Measurements from ENCODE around the gene UACA. TPM values are rescaled to one million over a fixed set of nuclear protein-coding genes. Genes with fewer than 3 reads are reported as not detected.

Gene UACA
- total and polyA plus RNA-seq, 7 donors = 19.1 to 51.0 (median 26.4) TPM

GRCh38 chr15:70778258-70779076 lies 15.1 kb upstream of the UACA start:
- H3K27me3 ChIP-seq = no peaks in the 10 kb centered on the region
- no peak for DNase-seq
- intact Hi-C loops (cut with DNase I) = no loop called here
- no peak for TF ChIP-seq POLR2AphosphoS5 (IDR thresholded peaks at IDR 0.05)
- no peaks in the 10 kb centered on the region for H3K9me3 ChIP-seq
- no peaks in the 10 kb centered on the region for H3K4me1 ChIP-seq
- WGBS, 2 donors = 63 to 72% methylated on average over 3 of the region's 3 CpGs
- H3K36me3 ChIP-seq = no peaks in the 10 kb centered on the region
- H3K27ac ChIP-seq = no peak overlapping the region
- H3K4me3 ChIP-seq = no peak overlapping the region

GRCh38 chr15:70777170-70777926 lies 14.0 kb upstream of the UACA start:
- intact Hi-C loops (cut with DNase I) = no loop called here
- H3K4me3 ChIP-seq = no peak overlapping the region
- DNase-seq = no peak
- WGBS, 2 donors = 75 to 87% methylated on average over 7 of the region's 7 CpGs
- H3K4me1 ChIP-seq = no peaks in the 10 kb centered on the region
- no peaks in the 10 kb centered on the region for H3K27me3 ChIP-seq
- H3K36me3 ChIP-seq = no peaks in the 10 kb centered on the region
- H3K27ac ChIP-seq = no peak overlapping the region
- no peaks in the 10 kb centered on the region for H3K9me3 ChIP-seq
- TF ChIP-seq CTCF (IDR thresholded peaks at IDR 0.05) (no peak), POLR2A (IDR thresholded peaks at IDR 0.05) (no peak), POLR2AphosphoS5 (IDR thresholded peaks at IDR 0.05) (no peak), EP300 (IDR thresholded peaks at IDR 0.05) (no peak)

- no peaks in the 10 kb centered on the region for H3K4me1 ChIP-seq
- no peak overlapping the region for H3K27ac ChIP-seq
- H3K9me3 ChIP-seq = no peaks in the 10 kb centered on the region
- no peak overlapping the region for H3K4me3 ChIP-seq
- no peaks in the 10 kb centered on the region for H3K27me3 ChIP-seq
- intact Hi-C loops (cut with DNase I) = no loop called here
- TF ChIP-seq EP300 (IDR thresholded peaks at IDR 0.05) (no peak), POLR2AphosphoS5 (IDR thresholded peaks at IDR 0.05) (no peak), POLR2A (IDR thresholded peaks at IDR 0.05) (no peak), CTCF (IDR thresholded peaks at IDR 0.05) (no peak)
- H3K36me3 ChIP-seq = no peaks in the 10 kb centered on the region
- no peak for DNase-seq
- 86 to 92% methylated on average over 2 of the region's 2 CpGs for WGBS, 2 donors
Measured at GRCh38 chr15:70775160-70775559, 11.8 kb upstream of the UACA start.

- whole genome bisulfite sequencing, 2 donors = 97 to 98% methylated on average over 3 of the region's 3 CpGs
- intact Hi-C loops (cut with DNase I) = no loop called here
- H3K27ac ChIP-seq = no peak overlapping the region
- H3K4me3 ChIP-seq = no peak overlapping the region
- H3K4me1 ChIP-seq = no peaks in the 10 kb centered on the region
- H3K27me3 ChIP-seq = no peaks in the 10 kb centered on the region
- no peaks in the 10 kb centered on the region for H3K9me3 ChIP-seq
- no peak for DNase-seq
- no peaks in the 10 kb centered on the region for H3K36me3 ChIP-seq
- TF ChIP-seq POLR2A (IDR thresholded peaks at IDR 0.05) (no peak), POLR2AphosphoS5 (IDR thresholded peaks at IDR 0.05) (no peak), CTCF (IDR thresholded peaks at IDR 0.05) (no peak)
Measured at GRCh38 chr15:70772402-70772801, 9.0 kb upstream of the UACA start.

- Histone ChIP-seq H3K27me3 (no peaks in the 10 kb centered on the region), H3K4me3 (no peak overlapping the region), H3K36me3 (no peaks in the 10 kb centered on the region), H3K4me1 (no peaks in the 10 kb centered on the region), H3K27ac (no peak overlapping the region), H3K9me3 (no peaks in the 10 kb centered on the region)
- TF ChIP-seq EP300 (IDR thresholded peaks at IDR 0.05) = no peak
- TF ChIP-seq POLR2A (IDR thresholded peaks at IDR 0.05) = no peak
- no peak for TF ChIP-seq POLR2AphosphoS5 (IDR thresholded peaks at IDR 0.05)
- no peak for DNase-seq
- intact Hi-C loops (cut with DNase I) = no loop called here
- WGBS, 2 donors = 65 to 68% methylated on average over 3 of the region's 3 CpGs
Measured at GRCh38 chr15:70770863-70771262, 7.5 kb upstream of the UACA start.
